ENCODE measurements around the gene PLEKHH2. TPM values are rescaled to one million over a fixed set of nuclear protein-coding genes. Genes with fewer than 3 reads are reported as not detected.

The PLEKHH2 gene
- total and polyA plus RNA-seq, 10 donors = 0.91 to 21.9 (median 14.6) TPM

DNA sequence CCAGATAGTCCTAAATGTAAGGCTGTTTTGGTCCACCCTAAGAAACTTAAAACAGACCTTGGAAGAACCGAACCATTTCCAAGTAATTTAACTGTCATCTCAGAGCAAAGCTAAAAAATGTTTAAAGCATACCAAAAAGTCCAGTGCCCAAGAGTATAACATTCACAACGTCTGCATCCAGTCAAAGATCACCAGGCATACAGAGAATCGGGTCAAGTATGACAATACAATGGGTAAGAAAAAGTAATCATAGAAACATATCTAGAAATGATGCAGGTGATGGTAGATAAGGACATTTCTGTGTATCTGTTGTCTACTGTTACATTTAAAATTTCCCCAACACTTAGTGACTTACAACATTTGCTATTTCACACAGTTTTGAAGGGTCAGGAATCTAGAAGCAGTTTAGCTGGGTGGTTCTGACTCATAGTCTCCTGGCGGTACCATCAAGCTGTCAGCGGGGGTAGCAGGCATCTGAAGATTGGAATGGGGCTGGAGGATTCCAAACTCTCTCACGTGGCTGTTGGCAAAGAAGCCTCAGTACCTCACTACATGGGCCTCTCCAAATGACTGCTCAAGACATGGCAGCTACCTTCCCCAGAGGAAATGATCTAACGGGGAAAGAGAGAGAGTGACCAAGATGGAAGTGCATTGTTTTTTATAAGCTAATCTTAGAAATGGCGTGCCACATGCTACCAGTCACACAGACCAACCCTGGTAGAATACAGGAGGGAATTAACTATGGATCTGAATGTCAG lies 100.2 kb downstream of the PLEKHH2 start:
- TF ChIP-seq, protein P1, sequence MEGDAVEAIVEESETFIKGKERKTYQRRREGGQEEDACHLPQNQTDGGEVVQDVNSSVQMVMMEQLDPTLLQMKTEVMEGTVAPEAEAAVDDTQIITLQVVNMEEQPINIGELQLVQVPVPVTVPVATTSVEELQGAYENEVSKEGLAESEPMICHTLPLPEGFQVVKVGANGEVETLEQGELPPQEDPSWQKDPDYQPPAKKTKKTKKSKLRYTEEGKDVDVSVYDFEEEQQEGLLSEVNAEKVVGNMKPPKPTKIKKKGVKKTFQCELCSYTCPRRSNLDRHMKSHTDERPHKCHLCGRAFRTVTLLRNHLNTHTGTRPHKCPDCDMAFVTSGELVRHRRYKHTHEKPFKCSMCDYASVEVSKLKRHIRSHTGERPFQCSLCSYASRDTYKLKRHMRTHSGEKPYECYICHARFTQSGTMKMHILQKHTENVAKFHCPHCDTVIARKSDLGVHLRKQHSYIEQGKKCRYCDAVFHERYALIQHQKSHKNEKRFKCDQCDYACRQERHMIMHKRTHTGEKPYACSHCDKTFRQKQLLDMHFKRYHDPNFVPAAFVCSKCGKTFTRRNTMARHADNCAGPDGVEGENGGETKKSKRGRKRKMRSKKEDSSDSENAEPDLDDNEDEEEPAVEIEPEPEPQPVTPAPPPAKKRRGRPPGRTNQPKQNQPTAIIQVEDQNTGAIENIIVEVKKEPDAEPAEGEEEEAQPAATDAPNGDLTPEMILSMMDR (IDR thresholded peaks at IDR 0.05 in 8 of 11, conservative IDR thresholded peaks at IDR 0.05 in 3 of 11) = no peak
- no peak for TF ChIP-seq POLR2A (IDR thresholded peaks at IDR 0.05)
- TF ChIP-seq POLR2AphosphoS5 (IDR thresholded peaks at IDR 0.05) = no peak
- H3K27me3 ChIP-seq (replicated peaks in 1 of 7) = no peaks in the 10 kb centered on the region
- no peaks in the 10 kb centered on the region for H3K4me1 ChIP-seq
- WGBS, 5 donors = 76 to 87% (median 79%) methylated on average over 8 of the region's 8 CpGs
- intact Hi-C loops (cut with DNase I; ENCODE audit: low total_unique reads) = no loop called here
- H3K27ac ChIP-seq = no peak overlapping the region
- no peaks in the 10 kb centered on the region for H3K36me3 ChIP-seq
- DNase-seq = no peak
- H3K9me3 ChIP-seq = no peaks in the 10 kb centered on the region
- no peak overlapping the region for H3K4me3 ChIP-seq

DNA sequence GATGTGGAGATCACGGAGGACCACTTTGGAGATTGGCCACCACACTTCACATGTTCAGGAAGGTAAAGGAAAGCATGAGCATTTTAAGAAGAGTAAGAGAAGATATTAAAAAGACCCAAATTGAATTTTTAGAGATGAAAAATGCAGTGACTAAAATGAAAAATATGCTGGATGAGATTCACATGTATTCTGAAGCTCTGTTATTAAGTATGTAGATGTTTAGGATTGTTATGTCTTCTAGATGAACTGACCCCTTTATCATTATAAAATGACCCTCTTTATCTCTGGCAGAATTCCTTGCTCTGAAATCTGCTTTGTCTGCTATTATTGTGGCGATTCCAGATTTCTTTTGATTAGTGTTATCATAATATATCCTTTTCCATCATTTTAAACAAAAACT lies 100.8 kb downstream of the PLEKHH2 start:
- Histone ChIP-seq H3K9me3 (no peaks in the 10 kb centered on the region), H3K4me1 (no peaks in the 10 kb centered on the region), H3K36me3 (no peaks in the 10 kb centered on the region), H3K27ac (no peak overlapping the region), H3K27me3 (replicated peaks in 1 of 7) (no peaks in the 10 kb centered on the region), H3K4me3 (no peak overlapping the region)
- no peak for DNase-seq
- intact Hi-C loops (cut with DNase I; ENCODE audit: low total_unique reads) = no loop called here
- TF ChIP-seq, protein P1 (IDR thresholded peaks at IDR 0.05 in 8 of 11, conservative IDR thresholded peaks at IDR 0.05 in 3 of 11) = no peak
- TF ChIP-seq POLR2AphosphoS5 (IDR thresholded peaks at IDR 0.05) = no peak
- TF ChIP-seq POLR2A (IDR thresholded peaks at IDR 0.05) = no peak
- 54 to 84% (median 70%) methylated on average over 2 of the region's 2 CpGs for WGBS, 5 donors

DNA sequence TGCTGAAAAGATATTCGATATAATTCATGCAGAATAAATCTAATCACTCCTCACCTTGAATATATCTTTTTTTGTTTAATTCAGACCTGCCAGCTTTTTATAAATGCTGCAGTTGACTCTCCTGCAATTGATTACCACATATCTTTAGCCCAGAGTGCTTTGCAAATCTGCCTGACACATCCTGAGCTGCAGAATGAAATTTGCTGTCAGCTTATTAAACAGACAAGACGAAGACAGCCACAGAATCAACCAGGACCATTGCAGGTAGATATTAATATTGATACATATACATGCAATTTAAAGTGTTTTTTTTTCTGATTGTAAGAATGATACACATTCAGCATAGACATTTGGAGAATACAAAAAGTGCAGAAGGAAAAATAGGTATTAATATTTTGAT lies 101.2 kb downstream of the PLEKHH2 start:
- H3K27ac ChIP-seq = no peak overlapping the region
- WGBS, 5 donors = 75 to 91% (median 84%) methylated on average over 2 of the region's 2 CpGs
- no peaks in the 10 kb centered on the region for H3K9me3 ChIP-seq

DNA sequence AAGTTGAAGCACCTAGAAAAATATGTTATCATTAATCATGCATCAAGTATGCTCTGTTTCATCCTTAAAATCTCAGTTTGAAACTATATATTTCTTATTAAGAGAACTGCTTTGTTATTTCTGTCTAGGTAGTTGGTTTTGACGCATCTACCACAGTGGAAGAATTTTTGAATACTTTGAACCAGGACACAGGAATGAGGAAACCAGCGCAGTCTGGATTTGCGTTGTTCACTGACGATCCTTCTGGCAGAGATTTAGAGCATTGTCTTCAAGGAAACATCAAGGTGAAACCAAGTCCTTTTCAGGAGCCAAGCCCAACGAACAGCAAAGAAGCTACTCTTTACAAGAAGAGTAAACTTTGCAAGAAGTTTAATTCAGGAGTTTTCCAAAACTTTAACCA lies 106.6 kb downstream of the PLEKHH2 start:
- 81 to 92% (median 86%) methylated on average over 5 of the region's 5 CpGs for WGBS, 5 donors
- Histone ChIP-seq H3K4me3 (no peak overlapping the region), H3K27me3 (replicated peaks in 1 of 7) (no peaks in the 10 kb centered on the region), H3K36me3 (no peaks in the 10 kb centered on the region), H3K9me3 (no peaks in the 10 kb centered on the region), H3K27ac (no peak overlapping the region), H3K4me1 (no peaks in the 10 kb centered on the region)
- TF ChIP-seq POLR2A (IDR thresholded peaks at IDR 0.05) (no peak), POLR2AphosphoS5 (IDR thresholded peaks at IDR 0.05) (no peak)
- TF ChIP-seq, protein P1 (IDR thresholded peaks at IDR 0.05 in 8 of 11, conservative IDR thresholded peaks at IDR 0.05 in 3 of 11) = no peak
- no peak for DNase-seq
- intact Hi-C loops (cut with DNase I; ENCODE audit: low total_unique reads) = no loop called here

More for the DNA sequence above, 101.2 kb downstream of the PLEKHH2 start:
- no peaks in the 10 kb centered on the region for H3K36me3 ChIP-seq
- no peaks in the 10 kb centered on the region for H3K4me1 ChIP-seq
- TF ChIP-seq POLR2A (IDR thresholded peaks at IDR 0.05) = no peak
- TF ChIP-seq, protein P1 (IDR thresholded peaks at IDR 0.05 in 8 of 11, conservative IDR thresholded peaks at IDR 0.05 in 3 of 11) = no peak
- TF ChIP-seq POLR2AphosphoS5 (IDR thresholded peaks at IDR 0.05) = no peak
- intact Hi-C loops (cut with DNase I; ENCODE audit: low total_unique reads) = no loop called here
- H3K4me3 ChIP-seq = no peak overlapping the region
- H3K27me3 ChIP-seq (replicated peaks in 1 of 7) = no peaks in the 10 kb centered on the region
- DNase-seq = no peak
